Renal cortical epithelial cell (primary cell): ENCODE measurements around the gene RNASEL. TPM values are rescaled to one million over a fixed set of nuclear protein-coding genes. Genes with fewer than 3 reads are reported as not detected.
"Not testable (repeated sequence)": the region's sequence is repeated elsewhere in the genome, so short reads cannot be mapped to it uniquely, and the experiment has no call there.

ENCODE experiments used
- DNase-seq: peaks from one replicate; pipeline ENCODE4 v3.0.0-alpha.2; 2011; ENCODE audit warnings: low read depth
- total RNA-seq: library from RNA; depleted of rRNA; stranded (reverse); fragments of >200 nt; gene quantifications from 2 replicates; pipeline ENCODE4 v1.2.3, GENCODE V29; 2014

Gene RNASEL, protein sequence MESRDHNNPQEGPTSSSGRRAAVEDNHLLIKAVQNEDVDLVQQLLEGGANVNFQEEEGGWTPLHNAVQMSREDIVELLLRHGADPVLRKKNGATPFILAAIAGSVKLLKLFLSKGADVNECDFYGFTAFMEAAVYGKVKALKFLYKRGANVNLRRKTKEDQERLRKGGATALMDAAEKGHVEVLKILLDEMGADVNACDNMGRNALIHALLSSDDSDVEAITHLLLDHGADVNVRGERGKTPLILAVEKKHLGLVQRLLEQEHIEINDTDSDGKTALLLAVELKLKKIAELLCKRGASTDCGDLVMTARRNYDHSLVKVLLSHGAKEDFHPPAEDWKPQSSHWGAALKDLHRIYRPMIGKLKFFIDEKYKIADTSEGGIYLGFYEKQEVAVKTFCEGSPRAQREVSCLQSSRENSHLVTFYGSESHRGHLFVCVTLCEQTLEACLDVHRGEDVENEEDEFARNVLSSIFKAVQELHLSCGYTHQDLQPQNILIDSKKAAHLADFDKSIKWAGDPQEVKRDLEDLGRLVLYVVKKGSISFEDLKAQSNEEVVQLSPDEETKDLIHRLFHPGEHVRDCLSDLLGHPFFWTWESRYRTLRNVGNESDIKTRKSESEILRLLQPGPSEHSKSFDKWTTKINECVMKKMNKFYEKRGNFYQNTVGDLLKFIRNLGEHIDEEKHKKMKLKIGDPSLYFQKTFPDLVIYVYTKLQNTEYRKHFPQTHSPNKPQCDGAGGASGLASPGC
- total RNA-seq, result 7.8 and 16.0 TPM in 2 replicates

DNA sequence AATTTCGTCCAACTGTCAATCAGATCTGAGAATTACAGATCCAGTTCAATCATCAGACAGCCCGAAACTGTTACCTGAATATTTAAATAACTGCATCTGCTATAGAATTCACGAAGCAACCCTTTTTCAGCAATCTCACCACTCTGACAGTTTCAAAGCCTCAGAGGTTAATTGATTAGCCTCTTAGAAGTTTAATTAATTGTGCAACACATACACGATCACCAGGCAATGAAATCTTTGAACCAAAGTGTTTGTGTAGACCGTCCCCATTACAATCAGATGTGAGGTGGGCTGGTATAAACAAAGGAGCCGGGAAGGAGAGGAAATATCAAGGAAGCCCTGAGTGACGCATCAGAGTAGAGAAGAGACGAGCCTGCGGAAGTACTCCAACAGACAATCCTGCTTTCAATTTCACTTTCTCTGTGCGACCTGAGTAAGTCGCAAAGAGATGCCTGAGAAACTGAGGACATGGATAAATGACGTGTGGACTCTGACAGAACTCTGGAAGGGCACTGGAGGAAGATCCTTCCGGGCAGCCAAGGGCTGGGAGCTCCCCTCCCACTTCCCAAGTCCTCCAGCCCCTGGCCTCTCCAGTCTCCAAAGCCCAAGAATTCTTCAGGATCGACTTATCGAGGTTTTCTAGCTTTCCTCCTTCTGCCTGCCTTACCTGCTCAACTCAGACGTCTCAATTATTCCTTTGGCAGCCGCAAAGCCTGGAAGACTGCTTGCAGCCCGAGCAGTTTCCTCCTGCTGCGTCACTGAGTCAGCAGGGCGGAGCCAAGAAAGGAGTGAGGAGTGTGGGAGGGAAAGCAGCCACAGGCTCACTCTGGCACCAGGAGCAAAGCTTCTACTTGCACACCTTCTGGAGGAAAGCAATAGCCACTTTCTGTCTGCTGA lies at the start of gene RNASEL:
Gene RNASEL, minus strand, starts transcription at position 757 of the 897 bp plus-strand sequence. CDS start 2,450 bp downstream, outside the sequence.
- peak; percentile 79 for DNase-seq

DNA sequence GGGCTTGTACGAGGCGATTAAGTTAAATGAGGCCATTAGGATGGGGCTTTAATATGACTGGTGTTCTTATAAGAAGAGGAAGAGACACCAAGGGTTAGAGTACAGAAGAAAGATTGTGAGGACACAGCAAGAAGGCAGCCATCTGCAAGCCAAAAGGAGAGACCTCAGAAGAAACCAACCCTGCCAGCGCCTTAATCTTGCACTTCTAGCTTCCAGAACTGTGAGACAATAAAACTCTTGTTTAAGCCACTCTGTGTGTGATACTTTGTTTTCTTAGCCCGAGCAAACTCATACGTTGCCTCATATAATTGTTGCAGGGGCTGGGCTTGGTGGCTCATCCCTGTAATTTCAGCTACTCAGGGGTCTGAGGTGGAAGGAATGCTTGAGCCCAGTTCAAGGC lies 48.7 kb upstream of the RNASEL start:
- DNase-seq, result no peak

DNA sequence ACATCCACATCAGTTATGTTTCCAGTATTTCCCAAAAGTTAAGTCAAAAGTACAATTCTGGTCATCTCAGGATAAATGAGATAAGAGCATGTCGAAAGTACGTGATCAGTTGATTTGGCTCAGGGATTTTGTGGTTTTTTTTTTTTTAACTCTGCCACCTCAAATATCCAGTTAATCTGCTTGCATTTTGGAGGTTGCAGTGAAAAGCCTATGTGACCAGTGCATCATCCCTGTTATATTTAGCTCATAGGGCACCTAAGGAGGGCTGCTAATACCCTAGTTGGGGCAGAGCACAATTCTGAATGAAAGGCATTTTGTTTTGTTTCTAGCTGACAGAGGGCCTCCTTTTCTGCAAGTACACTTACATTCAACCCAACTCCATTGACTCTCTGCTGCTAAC lies 46.8 kb upstream of the RNASEL start:
- DNase-seq, result no peak

DNA sequence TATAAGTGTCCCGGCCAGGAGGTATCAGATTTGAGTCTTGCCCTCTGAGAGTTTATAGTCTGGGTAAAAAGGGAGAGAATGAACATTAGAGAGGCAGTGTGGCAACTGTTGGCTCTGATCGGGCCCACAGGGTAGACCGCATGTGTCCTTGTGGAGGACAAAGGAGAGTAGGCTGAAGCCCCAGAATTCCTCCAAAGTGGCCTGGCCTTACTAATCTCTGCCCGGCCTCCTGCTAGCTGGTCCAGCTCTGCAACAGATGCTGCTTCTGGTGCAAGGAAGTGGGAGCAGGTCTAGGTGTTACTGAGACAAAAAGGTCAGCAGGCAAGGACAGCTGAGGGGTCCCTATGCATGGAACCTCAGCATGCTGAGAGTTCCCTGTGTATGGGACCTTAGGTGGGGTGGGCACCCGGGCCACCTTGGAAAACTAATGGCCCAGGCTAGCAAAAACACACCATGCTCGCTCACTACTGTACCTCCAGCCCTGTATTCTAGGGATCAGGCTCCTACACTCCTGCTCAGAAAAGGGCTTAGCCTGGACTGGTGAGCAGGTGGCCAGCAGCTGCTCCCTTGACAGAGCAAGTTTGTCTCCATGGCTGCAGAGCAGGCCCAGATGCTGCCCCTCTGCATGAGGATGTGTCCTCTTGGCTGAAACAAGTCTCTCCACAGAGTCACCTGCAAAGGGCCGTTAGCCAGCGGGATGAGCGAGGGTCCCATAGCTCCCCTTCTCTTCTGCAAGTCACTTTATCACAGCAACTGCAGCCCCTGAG lies 45.4 kb upstream of the RNASEL start:
- DNase-seq, result no peak

DNA sequence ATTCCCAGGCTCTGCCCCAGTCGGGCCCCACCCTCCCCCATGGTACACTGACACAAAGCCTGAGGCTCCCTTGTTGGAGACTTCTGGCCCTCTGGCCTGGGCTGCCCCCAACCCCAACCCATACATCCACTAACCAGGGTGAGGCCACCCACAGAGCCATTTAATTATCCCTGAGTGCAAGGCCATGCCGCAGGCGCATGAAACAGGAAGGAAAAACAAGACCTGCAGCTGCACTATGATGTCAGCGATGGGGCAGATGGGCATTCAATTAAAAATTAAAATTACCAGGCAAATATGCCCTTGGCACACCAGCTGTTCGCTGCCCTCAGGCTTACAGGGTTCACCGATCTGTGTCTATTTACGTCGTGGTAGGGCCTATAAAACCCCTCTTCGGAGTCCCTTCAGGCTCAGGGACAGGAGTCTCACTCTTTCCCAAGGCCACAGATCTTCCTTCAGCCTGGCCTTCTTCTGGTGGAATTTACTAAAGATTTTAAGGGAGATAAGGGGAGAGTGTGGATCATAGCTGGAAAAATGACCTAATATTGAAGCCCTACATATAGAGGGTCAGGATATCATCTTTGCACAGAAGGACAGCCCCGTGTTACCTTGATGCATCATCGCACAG lies 44.7 kb upstream of the RNASEL start:
- DNase-seq, result no peak

DNA sequence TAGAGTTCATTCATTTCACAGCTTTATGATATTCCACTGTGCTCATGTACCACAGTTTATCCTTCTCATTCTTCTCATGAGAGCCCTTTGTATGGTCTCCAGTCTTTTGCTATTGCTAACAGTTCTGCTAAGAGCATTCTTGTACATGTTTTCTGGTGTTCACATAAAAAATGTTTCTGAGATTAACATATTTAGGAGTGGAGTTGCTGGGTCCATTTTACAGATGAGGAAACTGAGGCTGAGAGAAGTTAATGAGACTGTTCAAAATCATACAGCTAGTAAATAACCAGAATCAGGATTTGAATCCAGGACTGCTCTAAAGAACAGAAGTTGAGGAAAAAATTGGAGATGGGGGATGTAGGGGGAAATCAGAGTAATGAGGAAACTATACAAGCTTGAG lies 44.0 kb upstream of the RNASEL start:
- DNase-seq, result no peak

DNA sequence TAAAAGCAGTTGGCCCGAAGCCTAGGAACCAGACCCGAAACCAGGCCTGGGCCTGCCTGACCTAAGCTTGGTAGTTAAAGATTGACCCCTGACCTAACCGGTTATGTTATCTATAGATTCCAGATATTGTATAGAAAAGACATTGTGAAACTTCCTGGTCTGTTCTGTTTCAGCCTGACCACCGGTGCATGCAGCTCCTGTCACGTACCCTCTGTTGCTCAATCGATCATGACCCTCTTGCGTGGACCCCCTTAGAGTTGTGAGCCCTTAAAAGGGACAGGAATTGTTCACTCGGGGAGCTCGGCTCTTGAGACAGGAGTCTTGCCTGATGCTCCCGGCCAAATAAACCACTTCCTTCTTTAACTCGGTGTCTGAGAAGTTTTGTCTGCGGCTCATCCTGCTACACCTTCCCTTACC lies 43.4 kb upstream of the RNASEL start:
- not testable (repeated sequence) for DNase-seq

DNA sequence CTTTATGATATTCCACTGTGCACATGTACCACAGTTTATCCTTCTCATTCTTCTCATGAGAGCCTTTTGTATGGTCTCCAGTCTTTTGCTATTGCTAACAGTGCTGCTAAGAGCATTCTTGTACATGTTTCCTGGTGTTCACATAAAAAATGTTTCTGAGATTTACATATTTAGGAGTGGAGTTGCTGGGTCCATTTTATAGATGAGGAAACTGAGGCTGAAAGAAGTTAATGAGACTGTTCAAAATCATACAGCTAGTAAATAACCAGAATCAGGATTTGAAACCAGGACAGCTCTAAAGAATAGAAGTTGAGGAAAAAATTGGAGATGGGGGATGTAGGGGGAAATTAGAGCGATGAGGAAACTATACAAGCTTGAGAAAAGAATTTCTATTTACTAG lies 42.9 kb upstream of the RNASEL start:
- no peak for DNase-seq

DNA sequence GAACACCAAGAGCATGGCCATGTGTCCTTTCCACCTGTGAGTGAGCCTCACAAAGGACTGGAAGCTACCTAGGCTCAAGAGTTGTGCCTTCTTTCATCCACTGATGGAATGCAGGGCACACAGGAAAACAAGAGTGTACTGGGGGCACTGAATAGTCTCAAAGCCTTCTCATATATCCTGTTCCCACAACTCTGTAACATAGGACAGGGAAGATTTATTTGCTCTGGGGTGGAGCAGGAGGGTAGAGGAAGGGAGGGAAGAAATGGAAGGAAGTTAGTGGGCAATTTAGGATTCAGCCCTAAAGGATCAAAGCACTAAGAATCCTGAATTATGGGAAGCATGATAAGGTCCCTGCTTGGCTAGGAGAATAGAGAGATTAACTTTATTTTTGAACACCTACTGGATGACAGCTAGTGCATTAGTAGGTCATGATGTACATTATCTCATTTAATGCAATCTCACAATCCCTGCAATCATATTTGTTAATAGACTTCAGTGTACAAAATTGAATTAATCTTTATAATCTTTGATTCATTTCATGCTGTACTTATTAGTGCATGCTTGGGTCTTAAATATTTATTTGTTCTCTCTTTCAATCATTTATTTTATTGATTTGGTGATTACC lies 42.1 kb upstream of the RNASEL start:
- no peak for DNase-seq

DNA sequence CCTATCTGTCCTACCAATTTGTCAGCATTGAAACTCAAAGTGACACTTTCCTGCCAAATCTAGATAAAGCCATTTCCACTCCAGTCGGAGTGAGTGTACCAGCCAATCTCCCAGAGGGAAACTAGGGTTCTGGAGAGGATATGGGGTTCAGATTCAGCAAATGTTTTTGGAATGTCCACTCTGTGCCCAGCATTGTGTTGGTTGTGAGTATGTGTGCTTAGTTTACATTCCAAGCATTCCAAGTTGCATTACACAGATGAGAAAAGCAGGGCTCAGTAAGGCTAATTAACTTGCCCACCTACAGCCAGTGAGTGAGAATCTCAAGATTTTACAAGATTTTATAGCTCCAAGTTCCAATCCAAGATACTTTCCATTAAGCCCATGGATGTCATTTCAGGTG lies 41.5 kb upstream of the RNASEL start:
- DNase-seq, result no peak

DNA sequence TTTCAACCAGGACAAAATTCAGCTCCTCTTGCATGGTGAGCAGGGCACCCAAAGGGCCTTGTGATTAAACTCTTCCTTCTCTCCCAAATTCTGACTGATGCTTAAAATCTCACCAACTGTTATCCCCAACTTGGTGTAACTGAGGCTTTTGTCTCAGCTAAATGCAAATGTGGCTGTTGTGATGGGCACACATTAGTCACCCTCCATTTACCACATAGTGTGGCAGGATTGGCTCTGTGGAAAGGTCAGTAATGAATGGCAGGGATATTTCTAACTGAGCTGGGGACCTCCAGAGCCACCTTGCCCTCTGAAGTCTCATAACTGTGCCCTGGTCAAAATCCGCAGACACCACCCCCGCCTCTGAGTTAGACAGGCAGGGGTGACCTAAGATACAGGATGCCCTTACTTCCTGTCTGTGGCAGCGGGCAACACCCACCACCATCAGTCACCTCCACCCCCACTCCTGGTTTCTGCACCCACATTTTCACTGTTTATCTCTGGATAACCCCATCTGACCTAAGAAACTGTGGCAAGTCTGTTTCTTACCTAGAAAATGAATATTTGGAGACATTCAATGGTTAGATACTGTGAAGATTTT lies 40.5 kb upstream of the RNASEL start:
- no peak for DNase-seq

DNA sequence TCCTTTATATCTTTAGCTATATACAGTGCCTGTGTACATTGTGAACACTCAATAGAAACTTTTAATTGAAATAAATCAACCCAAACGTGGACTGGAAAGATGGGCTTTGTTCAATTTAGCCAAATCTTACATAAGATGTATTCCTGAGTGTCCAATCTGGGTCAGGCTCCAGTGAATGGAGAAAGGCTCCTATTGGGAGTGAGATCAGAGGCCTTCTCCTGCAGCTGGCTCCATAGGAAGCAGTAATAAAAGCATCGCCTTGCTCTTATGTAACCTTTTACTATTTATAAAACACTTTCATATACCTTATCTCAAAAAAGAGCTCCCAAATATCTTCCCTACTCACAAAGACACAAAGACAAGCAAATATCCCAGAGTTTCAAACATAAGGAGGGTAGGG lies 40.0 kb upstream of the RNASEL start:
- DNase-seq, result no peak

DNA sequence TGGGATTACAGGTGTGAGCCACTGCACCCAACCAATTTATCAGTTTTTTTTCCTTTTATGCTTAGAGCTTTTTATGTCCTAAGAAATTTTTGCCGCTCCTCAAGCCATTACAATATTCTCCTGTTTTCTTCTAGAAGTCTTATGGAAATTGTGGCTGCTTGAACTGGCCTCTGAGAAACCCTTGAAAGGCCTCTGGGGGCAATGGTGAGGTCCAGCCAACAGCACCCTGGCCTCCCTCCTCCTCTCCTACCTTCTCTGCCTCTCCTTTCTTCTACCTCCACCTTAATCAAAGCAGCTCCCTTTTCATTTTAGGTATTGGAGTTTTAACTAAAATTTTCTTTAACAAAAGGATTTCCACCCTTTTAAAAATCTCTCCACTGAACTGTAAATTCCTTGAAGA lies 39.6 kb upstream of the RNASEL start:
- no peak for DNase-seq

DNA sequence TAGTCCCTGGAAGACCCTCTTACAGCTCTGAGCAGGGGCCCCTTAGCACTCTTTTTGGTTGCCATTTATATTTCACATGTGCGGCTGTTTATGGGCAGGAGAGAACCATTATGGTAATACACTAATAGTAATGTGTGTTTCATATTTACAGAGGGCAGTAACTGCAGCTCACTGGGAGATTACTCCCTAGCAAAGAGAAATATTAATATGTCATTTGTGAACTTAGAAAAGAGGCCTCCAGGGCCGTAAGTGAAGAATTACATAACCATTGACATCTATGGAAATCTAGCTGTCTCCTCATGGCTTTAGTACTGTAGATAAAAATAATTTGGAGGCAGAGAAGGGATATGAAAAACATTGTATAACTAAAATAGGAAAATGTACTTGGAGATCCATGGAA lies 38.6 kb upstream of the RNASEL start:
- DNase-seq, result no peak

DNA sequence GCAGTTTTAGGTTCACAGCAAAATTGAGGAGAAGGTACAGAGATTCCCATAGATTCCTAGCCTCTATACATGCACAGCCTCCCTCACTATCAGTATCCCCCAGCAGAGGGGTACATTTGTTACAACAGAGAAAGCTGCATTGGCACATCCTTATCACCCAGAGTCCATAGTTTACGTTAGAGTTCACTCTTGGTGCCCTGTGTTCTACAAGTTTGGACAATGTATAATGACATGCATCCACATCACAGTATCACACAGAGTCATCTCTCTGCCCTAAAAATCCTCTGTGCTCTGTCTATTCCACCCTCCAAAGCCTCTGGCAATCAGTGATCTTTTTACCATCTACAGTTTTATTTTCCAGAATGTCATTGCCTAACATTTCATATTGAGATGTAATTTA lies 37.5 kb upstream of the RNASEL start:
- no peak for DNase-seq

DNA sequence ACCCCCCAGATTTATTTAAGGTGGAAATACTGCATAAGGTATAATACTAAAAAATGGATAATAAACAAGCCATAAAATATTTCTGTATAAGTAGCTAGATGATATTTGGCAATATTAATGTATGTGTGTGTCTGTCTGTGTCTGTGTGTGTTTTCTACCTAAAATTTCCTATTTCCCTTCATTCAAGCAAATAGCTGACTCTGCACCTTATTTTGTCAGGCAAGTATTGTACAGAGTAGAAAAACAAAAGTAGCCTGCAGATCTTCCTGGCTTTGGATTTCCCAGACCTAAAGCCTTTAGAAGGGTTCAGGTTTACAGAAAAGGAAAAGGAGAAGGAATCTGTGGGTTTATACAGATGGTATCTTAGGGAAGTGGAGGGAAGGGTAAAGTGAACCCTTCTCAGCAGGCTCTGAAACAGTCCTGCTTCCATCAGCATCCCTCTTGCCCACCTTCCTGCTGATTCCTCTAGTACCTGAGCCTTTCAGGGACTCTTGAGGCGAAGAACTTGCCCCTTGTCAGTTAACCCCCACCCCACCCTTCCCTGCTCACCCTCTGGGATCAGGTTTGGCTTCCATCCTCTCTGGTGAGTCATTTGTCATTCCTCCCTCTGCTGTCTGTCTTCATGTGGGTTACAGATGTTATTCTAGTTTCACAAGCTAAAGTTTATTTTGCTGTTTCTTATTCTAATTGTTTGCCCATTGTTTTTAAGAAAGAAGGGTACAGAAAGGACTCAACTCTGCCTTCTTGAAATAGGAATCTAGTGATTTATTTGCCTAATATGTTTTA lies 36.9 kb upstream of the RNASEL start:
- DNase-seq, result no peak

DNA sequence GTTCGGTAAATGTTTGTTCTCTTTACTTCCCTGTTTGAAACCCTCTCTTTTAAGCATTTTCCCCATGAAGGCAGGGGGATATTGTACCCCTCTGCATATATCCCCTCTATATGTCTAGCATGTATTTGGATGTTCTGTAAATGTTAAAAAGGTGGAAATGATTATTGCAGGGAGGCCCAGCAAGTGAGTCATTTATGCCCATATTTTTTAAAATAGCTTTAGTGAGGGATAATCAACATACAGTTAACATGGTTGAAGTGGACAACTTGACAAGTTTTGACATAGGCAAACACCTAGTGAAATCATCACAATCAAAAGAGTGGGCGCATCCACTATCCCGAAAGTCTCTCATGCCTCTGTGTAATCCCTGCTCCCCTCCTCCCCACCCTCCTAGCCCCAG lies 36.0 kb upstream of the RNASEL start:
- no peak for DNase-seq

DNA sequence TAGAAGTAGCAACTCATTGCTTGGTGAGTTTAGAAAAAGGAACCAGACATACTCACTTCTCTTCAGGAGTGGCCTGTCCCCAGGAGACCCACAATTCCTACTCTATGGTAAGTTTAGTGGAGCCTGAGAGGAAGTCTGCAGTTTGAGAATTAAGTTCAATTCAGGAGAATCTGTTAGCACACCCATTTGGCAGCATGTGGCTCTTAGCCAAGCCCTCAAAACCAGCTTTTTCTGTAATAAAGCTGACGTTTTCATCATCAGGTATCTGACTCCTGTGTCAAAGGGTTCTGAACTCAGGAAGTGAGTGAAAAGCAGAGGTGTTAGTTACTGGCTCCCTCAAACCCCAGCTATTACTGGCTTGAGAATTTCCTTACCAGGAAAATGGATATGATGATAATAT lies 35.5 kb upstream of the RNASEL start:
- DNase-seq, result no peak

DNA sequence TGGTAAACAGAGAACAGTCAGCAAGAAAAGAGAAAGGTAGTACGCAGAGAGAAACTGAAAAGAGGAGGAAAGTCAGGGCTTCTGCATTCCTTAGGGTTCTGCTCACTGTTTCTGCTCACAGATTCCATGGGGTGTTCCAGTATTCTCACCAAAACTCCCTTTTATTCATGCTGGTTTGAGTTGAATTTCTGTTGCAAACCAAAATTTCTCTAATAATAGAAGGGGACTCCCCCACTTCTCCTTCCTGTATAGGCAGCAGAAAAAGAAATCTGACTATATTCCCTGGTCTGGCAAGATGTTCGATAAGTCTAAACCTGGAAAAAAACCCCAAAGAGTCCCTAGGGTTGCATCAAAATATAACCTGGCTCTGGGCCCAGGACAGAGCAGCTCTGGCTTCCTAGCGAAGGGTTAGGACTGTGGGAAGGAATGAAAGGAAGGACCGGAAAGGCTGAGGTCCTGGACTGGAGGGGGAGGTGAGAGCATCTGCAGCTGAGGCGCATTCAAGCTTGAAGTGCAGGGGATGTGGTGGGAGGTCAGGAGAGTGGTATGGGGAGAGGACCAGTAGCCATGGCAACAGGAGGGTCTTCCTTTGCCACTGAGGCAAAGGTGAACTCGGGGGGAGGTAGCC lies 34.0 kb upstream of the RNASEL start:
- DNase-seq, result no peak
